ENCODE data around the gene DNAJC25.

The DNAJC25 gene

GRCh38 chr9:111700776-111701175 is 69.6 kb downstream of the DNAJC25 start:
- CTCF ChIA-PET: interaction anchor here (1.3 kb wide), 1 partner anchor 21 kb away, joined by 4 read pairs; no protein-coding TSS in a partner anchor
- no peak for DNase-seq (ENCODE audit: extremely low spot score)
- POLR2A ChIA-PET: no interaction called here
- no peak for TF ChIP-seq CTCF (IDR thresholded peaks at IDR 0.05; ENCODE audit: control extremely low read depth, extremely low read depth, low read depth, missing control alignments)
